Ascending aorta (tissue), 2 donors: Measurements from ENCODE around the gene XYLT1. TPM values are rescaled to one million over a fixed set of nuclear protein-coding genes. Genes with fewer than 3 reads are reported as not detected.

ENCODE experiments used
- DNase-seq, 2 donors: peaks; one replicate each; pipeline ENCODE4 v3.0.0-alpha.2; 2019; ENCODE audit warnings: low spot score in 2 of 2
- H3K27ac ChIP-seq, 2 donors: fragments of 200-600 bp; sonication (generic); one replicate each; pipeline ENCODE4 v1.5.1; 2016 to 2017; ENCODE audit warnings: mild to moderate bottlenecking in 1 of 2
- H3K27me3 ChIP-seq: fragments of 200-600 bp; sonication (generic); one replicate; pipeline ENCODE4 v1.5.1; 2017
- H3K36me3 ChIP-seq, 2 donors: fragments of 200-600 bp; sonication (generic); one replicate each; pipeline ENCODE4 v1.5.1; 2016
- H3K4me1 ChIP-seq, 2 donors: fragments of 200-600 bp; sonication (generic); one replicate each; pipeline ENCODE4 v1.5.1; 2016 to 2017; ENCODE audit warnings: mild to moderate bottlenecking in 1 of 2
- H3K4me3 ChIP-seq, 2 donors: fragments of 200-600 bp; sonication (generic); one replicate each; pipeline ENCODE4 v1.5.1; 2016 to 2017; ENCODE audit warnings: mild to moderate bottlenecking in 1 of 2
- H3K9me3 ChIP-seq, 2 donors: fragments of 200-600 bp; sonication (generic); one replicate each; pipeline ENCODE4 v1.5.1; 2016
- CTCF ChIP-seq, 3 experiments: fragments of 200-600 bp in 2 of 3; fragments of 450-650 bp in 1 of 3; sonication (generic) in 2 of 3; IDR thresholded peaks; one replicate each; pipeline ENCODE4 v1.5.1; 2016 to 2019; ENCODE audit warnings: antibody characterized with exemption in 3 of 3, mild to moderate bottlenecking in 1 of 3, moderate library complexity in 1 of 3
- intact Hi-C: fragments of 100-400 bp; cut with DNase I; formaldehyde crosslinking; loops from one replicate; pipeline ENCODE4 v1.15.1; 2023
- total RNA-seq: library from RNA; depleted of rRNA; stranded (reverse); fragments of >200 nt; gene quantifications from one replicate; pipeline ENCODE4 v1.1.0, GENCODE V29; 2016

XYLT1 gene
- total RNA-seq, 1 donor from 2014 or later: 6.7 TPM

- no peaks in the 10 kb centered on the region for H3K36me3 ChIP-seq
- no peak overlapping the region for H3K4me3 ChIP-seq
- no peak for TF ChIP-seq CTCF (IDR thresholded peaks at IDR 0.05)
- no peaks in the 10 kb centered on the region for H3K27me3 ChIP-seq
- DNase-seq: no peak
- H3K9me3 ChIP-seq: no peaks in the 10 kb centered on the region
- no peak overlapping the region for H3K27ac ChIP-seq
- intact Hi-C loops: no loop called here
- H3K4me1 ChIP-seq: peaks cover 0 to 13% of the 10 kb centered on the region in 2 donors
Measured at GRCh38 chr16:17431012-17431411, 39.7 kb downstream of the XYLT1 start.

- H3K27me3 ChIP-seq: no peaks in the 10 kb centered on the region
- TF ChIP-seq CTCF (IDR thresholded peaks at IDR 0.05): no peak
- intact Hi-C loops: no loop called here
Measured at GRCh38 chr16:17426451-17426850, 44.3 kb downstream of the XYLT1 start.

DNA sequence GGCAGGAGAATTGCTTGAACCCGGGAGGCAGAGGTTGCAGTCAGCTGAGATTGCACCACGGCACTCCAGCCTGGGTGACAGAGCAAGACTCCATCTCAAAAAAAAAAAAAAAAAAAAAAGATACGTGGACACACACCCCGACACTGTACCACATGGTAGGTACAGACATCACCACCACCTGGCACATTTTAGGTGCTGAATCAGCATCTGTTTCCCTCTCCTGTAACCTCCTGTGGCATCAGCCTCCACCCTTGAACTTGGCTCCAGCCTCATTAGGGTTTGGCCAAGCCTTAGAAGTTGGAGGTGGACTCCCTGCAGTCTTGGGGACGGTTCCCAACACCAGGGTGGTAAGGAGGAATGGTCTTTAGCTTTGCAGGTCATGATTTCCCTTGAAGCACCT is 46.0 kb downstream of the XYLT1 start:
- Histone ChIP-seq H3K36me3 (no peaks in the 10 kb centered on the region), H3K9me3 (no peaks in the 10 kb centered on the region), H3K4me3 (no peak overlapping the region), H3K27ac (no peak overlapping the region), H3K4me1 (no peaks in the 10 kb centered on the region), H3K27me3 (no peaks in the 10 kb centered on the region)
- DNase-seq: no peak
- intact Hi-C loops: no loop called here
- no peak for TF ChIP-seq CTCF (IDR thresholded peaks at IDR 0.05)

More at GRCh38 chr16:17426451-17426850, 44.3 kb downstream of the XYLT1 start:
- H3K4me1 ChIP-seq: no peaks in the 10 kb centered on the region
- no peak for DNase-seq
- no peaks in the 10 kb centered on the region for H3K36me3 ChIP-seq
- no peak overlapping the region for H3K27ac ChIP-seq
- no peak overlapping the region for H3K4me3 ChIP-seq
- no peaks in the 10 kb centered on the region for H3K9me3 ChIP-seq

GRCh38 chr16:17423221-17423620 is 47.5 kb downstream of the XYLT1 start:
- Histone ChIP-seq H3K4me1 (no peaks in the 10 kb centered on the region), H3K27ac (no peak overlapping the region), H3K27me3 (no peaks in the 10 kb centered on the region), H3K36me3 (no peaks in the 10 kb centered on the region), H3K4me3 (no peak overlapping the region), H3K9me3 (no peaks in the 10 kb centered on the region)
- no peak for TF ChIP-seq CTCF (IDR thresholded peaks at IDR 0.05)
- intact Hi-C loops: no loop called here
- no peak for DNase-seq

- Histone ChIP-seq H3K27ac (no peak overlapping the region), H3K36me3 (no peaks in the 10 kb centered on the region), H3K27me3 (no peaks in the 10 kb centered on the region), H3K4me1 (peaks cover 3% of the 10 kb centered on the region in 2 donors), H3K9me3 (no peaks in the 10 kb centered on the region), H3K4me3 (no peak overlapping the region)
- no peak for TF ChIP-seq CTCF (IDR thresholded peaks at IDR 0.05)
- no peak for DNase-seq
- intact Hi-C loops: no loop called here
Measured at GRCh38 chr16:17420816-17421215, 49.9 kb downstream of the XYLT1 start.

GRCh38 chr16:17419266-17419665 is 51.5 kb downstream of the XYLT1 start:
- TF ChIP-seq CTCF (IDR thresholded peaks at IDR 0.05): no peak
- intact Hi-C loops: no loop called here
- H3K27me3 ChIP-seq: no peaks in the 10 kb centered on the region
- no peak for DNase-seq
- no peaks in the 10 kb centered on the region for H3K36me3 ChIP-seq
- no peak overlapping the region for H3K4me3 ChIP-seq
- H3K4me1 ChIP-seq: peaks cover 3% of the 10 kb centered on the region in 2 donors
- no peak overlapping the region for H3K27ac ChIP-seq
- no peaks in the 10 kb centered on the region for H3K9me3 ChIP-seq
